Measurements from ENCODE around the gene SLC47A1. TPM values are rescaled to one million over a fixed set of nuclear protein-coding genes. Genes with fewer than 3 reads are reported as not detected.

SLC47A1 gene
- total RNA-seq, 1 experiment from 2014 or later: 0.43 TPM

- H3K27me3 Mint-ChIP-seq (ENCODE audit: insufficient read depth, unreplicated experiment): peaks cover under 1% of the 10 kb centered on the region
Measured at GRCh38 chr17:19539841-19540311, 6.2 kb downstream of the SLC47A1 start.

GRCh38 chr17:19540706-19541370 is 7.2 kb downstream of the SLC47A1 start:
- no peaks in the 10 kb centered on the region for H3K9me3 ChIP-seq
- TF ChIP-seq CTCF (IDR thresholded peaks at IDR 0.05; ENCODE audit: insufficient read depth in 1 of 2, low read depth in 1 of 2, low read length in 1 of 2, severe bottlenecking in 1 of 2, unreplicated experiment in 1 of 2): no peak
- H3K36me3 Mint-ChIP-seq (ENCODE audit: insufficient read depth, unreplicated experiment): no peaks in the 10 kb centered on the region
- H3K36me3 ChIP-seq (ENCODE audit: control insufficient read depth, insufficient read depth, low read length): no peaks in the 10 kb centered on the region
- no peaks in the 10 kb centered on the region for H3K9me3 Mint-ChIP-seq (ENCODE audit: unreplicated experiment)
- intact Hi-C loops (cut with micrococcal nuclease; ENCODE audit: unreplicated experiment): no loop called here
- BruUV-seq (replicated peaks): no TSS peak
- no peaks in the 10 kb centered on the region for H3K27me3 Mint-ChIP-seq (ENCODE audit: insufficient read depth, unreplicated experiment)
- ChIA-PET POLR2A (no interaction called here), CTCF (no interaction called here)
- no peak overlapping the region for H3K4me3 ChIP-seq (ENCODE audit: low read depth, low read length)
- H3K4me1 Mint-ChIP-seq (ENCODE audit: low read depth, unreplicated experiment): peaks cover 16% of the 10 kb centered on the region
- H3K27me3 ChIP-seq (replicated peaks; ENCODE audit: control insufficient read depth, insufficient read depth, low read length): no peaks in the 10 kb centered on the region
- H3K27ac Mint-ChIP-seq (ENCODE audit: unreplicated experiment): no peak overlapping the region
- DNase-seq: no peak
- H3K4me1 ChIP-seq: peaks cover 9% of the 10 kb centered on the region
- no peak overlapping the region for H3K4me3 Mint-ChIP-seq (ENCODE audit: unreplicated experiment)

More at GRCh38 chr17:19539841-19540311, 6.2 kb downstream of the SLC47A1 start:
- H3K9me3 Mint-ChIP-seq (ENCODE audit: unreplicated experiment): no peaks in the 10 kb centered on the region
- Histone ChIP-seq H3K4me1 (peaks cover 6% of the 10 kb centered on the region; the same call in 1 of the 2 replicates), H3K4me3 (ENCODE audit: low read depth, low read length) (no peak overlapping the region), H3K9me3 (no peaks in the 10 kb centered on the region), H3K36me3 (ENCODE audit: control insufficient read depth, insufficient read depth, low read length) (no peaks in the 10 kb centered on the region), H3K27me3 (replicated peaks; ENCODE audit: control insufficient read depth, insufficient read depth, low read length) (no peaks in the 10 kb centered on the region)
- H3K4me3 Mint-ChIP-seq (ENCODE audit: unreplicated experiment): no peak overlapping the region
- no TSS peak for BruUV-seq (replicated peaks)
- ChIA-PET POLR2A (no interaction called here), CTCF (no interaction called here)
- H3K36me3 Mint-ChIP-seq (ENCODE audit: insufficient read depth, unreplicated experiment): no peaks in the 10 kb centered on the region
- no peak for DNase-seq
- H3K27ac Mint-ChIP-seq (ENCODE audit: unreplicated experiment): no peak overlapping the region
- intact Hi-C loops (cut with micrococcal nuclease; ENCODE audit: unreplicated experiment): loop anchor here (2.0 kb wide), 1 partner anchor 19 kb away; no protein-coding TSS in a partner anchor
- TF ChIP-seq CTCF (IDR thresholded peaks at IDR 0.05; ENCODE audit: insufficient read depth in 1 of 2, low read depth in 1 of 2, low read length in 1 of 2, severe bottlenecking in 1 of 2, unreplicated experiment in 1 of 2): no peak
- H3K4me1 Mint-ChIP-seq (ENCODE audit: low read depth, unreplicated experiment): peaks cover 16% of the 10 kb centered on the region

DNA sequence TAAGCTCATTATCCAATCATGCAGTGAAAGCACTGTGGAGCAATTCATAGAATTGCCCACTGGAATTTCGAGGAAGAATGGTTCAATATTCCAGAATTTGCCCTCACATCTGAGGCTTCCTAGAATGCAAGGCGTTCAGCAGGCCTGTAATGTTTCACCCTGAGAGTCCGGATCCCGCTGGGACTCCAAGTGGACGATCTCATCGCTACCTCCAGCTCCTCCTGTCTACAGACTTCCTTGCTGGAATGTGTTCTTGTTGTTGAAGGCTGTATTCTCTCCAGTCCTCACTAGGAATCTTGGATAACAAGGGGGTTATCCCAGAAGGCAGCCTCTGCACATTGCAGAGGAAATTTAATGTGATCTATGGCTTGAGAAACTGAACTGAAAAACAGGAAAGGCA is 7.8 kb downstream of the SLC47A1 start:
- no peak for DNase-seq
- Mint-ChIP-seq H3K4me3 (ENCODE audit: unreplicated experiment) (no peak overlapping the region), H3K27ac (ENCODE audit: unreplicated experiment) (no peak overlapping the region), H3K27me3 (ENCODE audit: insufficient read depth, unreplicated experiment) (no peaks in the 10 kb centered on the region), H3K4me1 (ENCODE audit: low read depth, unreplicated experiment) (peaks cover 21% of the 10 kb centered on the region), H3K9me3 (ENCODE audit: unreplicated experiment) (no peaks in the 10 kb centered on the region), H3K36me3 (ENCODE audit: insufficient read depth, unreplicated experiment) (no peaks in the 10 kb centered on the region)
- TF ChIP-seq CTCF (IDR thresholded peaks at IDR 0.05; ENCODE audit: insufficient read depth in 1 of 2, low read depth in 1 of 2, low read length in 1 of 2, severe bottlenecking in 1 of 2, unreplicated experiment in 1 of 2): no peak
- no peak overlapping the region for H3K4me3 ChIP-seq (ENCODE audit: low read depth, low read length)
- ChIA-PET POLR2A (no interaction called here), CTCF (no interaction called here)
- no peaks in the 10 kb centered on the region for H3K36me3 ChIP-seq (ENCODE audit: control insufficient read depth, insufficient read depth, low read length)
- no peaks in the 10 kb centered on the region for H3K9me3 ChIP-seq
- intact Hi-C loops (cut with micrococcal nuclease; ENCODE audit: unreplicated experiment): no loop called here
- no TSS peak for BruUV-seq (replicated peaks)
- H3K4me1 ChIP-seq: peaks cover 15% of the 10 kb centered on the region
- H3K27me3 ChIP-seq (replicated peaks; ENCODE audit: control insufficient read depth, insufficient read depth, low read length): no peaks in the 10 kb centered on the region
